ENCODE data around the gene RAD51B. TPM values are rescaled to one million over a fixed set of nuclear protein-coding genes. Genes with fewer than 3 reads are reported as not detected.

Gene RAD51B
- total RNA-seq, 1 experiment from 2014 or later: 20.0 TPM

DNA sequence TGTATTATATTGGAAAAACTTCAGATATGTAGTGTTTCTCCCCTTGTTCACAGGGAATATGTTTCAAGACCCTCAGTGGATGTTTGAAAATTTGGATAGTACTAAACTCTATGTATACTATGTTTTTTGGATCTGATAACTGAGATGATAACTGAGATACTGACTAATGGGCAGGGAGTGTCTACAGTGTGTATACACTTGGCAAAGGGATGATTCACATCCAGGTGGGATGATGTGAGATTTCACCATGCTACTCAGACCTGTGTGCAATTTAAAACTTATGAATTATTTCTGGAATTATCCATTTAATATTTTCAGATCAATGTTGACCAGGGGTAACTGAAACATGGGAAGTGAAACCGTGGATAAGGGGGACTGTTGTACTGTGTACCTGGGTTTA lies 13.8 kb downstream of the RAD51B start:
- Histone ChIP-seq H3K4me2 (ENCODE audit: low read length) (no peak overlapping the region), H3K27me3 (ENCODE audit: insufficient read depth, low read length) (no peaks in the 10 kb centered on the region), H3K4me3 (replicated peaks in 1 of 2; ENCODE audit: low read depth in 1 of 2, low read length in 2 of 2) (no peak overlapping the region), H3K9ac (ENCODE audit: low read length) (no peak overlapping the region), H3K36me3 (ENCODE audit: control insufficient read depth in 1 of 2, insufficient read depth in 2 of 2, low read length in 2 of 2) (0 out of 4 replicates have a peak, but pooled peaks cover 0 to 3% of the 10 kb centered on the region in 2 experiments), H3K9me3 (ENCODE audit: control insufficient read depth in 1 of 2, insufficient read depth in 1 of 2, low read depth in 1 of 2, low read length in 2 of 2) (no peaks in the 10 kb centered on the region), H3K27ac (ENCODE audit: low read depth, low read length) (no peak overlapping the region), H2AFZ (ENCODE audit: low read depth, low read length, poor library complexity, severe bottlenecking) (no peak overlapping the region), H3K9me2 (ENCODE audit: insufficient read depth) (no peaks in the 10 kb centered on the region), H3K79me2 (ENCODE audit: insufficient read depth, low read length) (no peaks in the 10 kb centered on the region), H3K4me1 (ENCODE audit: control insufficient read depth in 1 of 2, insufficient read depth in 2 of 2, low read length in 2 of 2) (no peaks in the 10 kb centered on the region), H4K20me1 (ENCODE audit: insufficient read depth) (no peaks in the 10 kb centered on the region)
- ATAC-seq (no peak), DNase-seq (ENCODE audit: low read depth, low spot score) (no peak)
- intact Hi-C loops (cut with micrococcal nuclease): loop anchor here (10.0 kb wide), 1 partner anchor 1011 kb away; no protein-coding TSS in a partner anchor
- BruUV-seq (replicated peaks): no TSS peak
- TF ChIP-seq, protein P1, sequence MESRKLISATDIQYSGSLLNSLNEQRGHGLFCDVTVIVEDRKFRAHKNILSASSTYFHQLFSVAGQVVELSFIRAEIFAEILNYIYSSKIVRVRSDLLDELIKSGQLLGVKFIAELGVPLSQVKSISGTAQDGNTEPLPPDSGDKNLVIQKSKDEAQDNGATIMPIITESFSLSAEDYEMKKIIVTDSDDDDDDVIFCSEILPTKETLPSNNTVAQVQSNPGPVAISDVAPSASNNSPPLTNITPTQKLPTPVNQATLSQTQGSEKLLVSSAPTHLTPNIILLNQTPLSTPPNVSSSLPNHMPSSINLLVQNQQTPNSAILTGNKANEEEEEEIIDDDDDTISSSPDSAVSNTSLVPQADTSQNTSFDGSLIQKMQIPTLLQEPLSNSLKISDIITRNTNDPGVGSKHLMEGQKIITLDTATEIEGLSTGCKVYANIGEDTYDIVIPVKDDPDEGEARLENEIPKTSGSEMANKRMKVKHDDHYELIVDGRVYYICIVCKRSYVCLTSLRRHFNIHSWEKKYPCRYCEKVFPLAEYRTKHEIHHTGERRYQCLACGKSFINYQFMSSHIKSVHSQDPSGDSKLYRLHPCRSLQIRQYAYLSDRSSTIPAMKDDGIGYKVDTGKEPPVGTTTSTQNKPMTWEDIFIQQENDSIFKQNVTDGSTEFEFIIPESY (IDR thresholded peaks at IDR 0.05; ENCODE audit: extremely low read depth, insufficient replicate concordance, low read length): no peak
- TF ChIP-seq CEBPB (IDR thresholded peaks at IDR 0.05; ENCODE audit: low read depth) (no peak), SIN3A (IDR thresholded peaks at IDR 0.05; ENCODE audit: low read depth) (no peak), TCF7L2 (IDR thresholded peaks at IDR 0.05; ENCODE audit: borderline replicate concordance, extremely low read depth, insufficient read depth, insufficient read length) (no peak), ZNF274 (IDR thresholded peaks at IDR 0.05; ENCODE audit: low read depth, low read length) (no peak), JUND (IDR thresholded peaks at IDR 0.05) (no peak), MAX (IDR thresholded peaks at IDR 0.05) (no peak)
- CTCF ChIA-PET: no interaction called here
- POLR2A ChIA-PET: no interaction called here
- RAD21 ChIA-PET (ENCODE audit: low non-redundant PET in 1 of 2, low total read pairs in 2 of 2, uncharacterized antibody in 2 of 2, unreplicated experiment in 2 of 2): no interaction called here

- ChIA-PET RAD21 (ENCODE audit: low non-redundant PET in 1 of 2, low total read pairs in 2 of 2, uncharacterized antibody in 2 of 2, unreplicated experiment in 2 of 2) (interaction anchor here in 1 of 2 experiments (0.6 kb wide), 1 partner anchor 26 kb away, joined by 3 read pairs; no protein-coding TSS in a partner anchor), CTCF (interaction anchor here (1.7 kb wide), 1 partner anchor 1008 kb away, joined by 6 read pairs; no protein-coding TSS in a partner anchor), POLR2A (no interaction called here)
- no peak overlapping the region for H3K4me3 ChIP-seq (replicated peaks in 1 of 2; ENCODE audit: low read depth in 1 of 2, low read length in 2 of 2)
- no TSS peak for BruUV-seq (replicated peaks)
- no peak for DNase-seq (ENCODE audit: low read depth, low spot score)
- no peaks in the 10 kb centered on the region for H4K20me1 ChIP-seq (ENCODE audit: insufficient read depth)
- H2AFZ ChIP-seq (ENCODE audit: low read depth, low read length, poor library complexity, severe bottlenecking): no peak overlapping the region
- H3K9ac ChIP-seq (ENCODE audit: low read length): no peak overlapping the region
- H3K4me2 ChIP-seq (ENCODE audit: low read length): no peak overlapping the region
- no peaks in the 10 kb centered on the region for H3K27me3 ChIP-seq (ENCODE audit: insufficient read depth, low read length)
- H3K79me2 ChIP-seq (ENCODE audit: insufficient read depth, low read length): no peaks in the 10 kb centered on the region
- no peak overlapping the region for H3K27ac ChIP-seq (ENCODE audit: low read depth, low read length)
- no peaks in the 10 kb centered on the region for H3K9me2 ChIP-seq (ENCODE audit: insufficient read depth)
- no peaks in the 10 kb centered on the region for H3K4me1 ChIP-seq (ENCODE audit: control insufficient read depth in 1 of 2, insufficient read depth in 2 of 2, low read length in 2 of 2)
- 0 out of 4 replicates have a peak, but pooled peaks cover 0 to 3% of the 10 kb centered on the region in 2 experiments for H3K36me3 ChIP-seq (ENCODE audit: control insufficient read depth in 1 of 2, insufficient read depth in 2 of 2, low read length in 2 of 2)
- intact Hi-C loops (cut with micrococcal nuclease): loop anchor here (5.0 to 10.0 kb wide), 2 partner anchors 982 to 1009 kb away; no protein-coding TSS in a partner anchor
- no peak for ATAC-seq
- H3K9me3 ChIP-seq (ENCODE audit: control insufficient read depth in 1 of 2, insufficient read depth in 1 of 2, low read depth in 1 of 2, low read length in 2 of 2): no peaks in the 10 kb centered on the region
- TF ChIP-seq JUND (IDR thresholded peaks at IDR 0.05) (no peak), TCF7L2 (IDR thresholded peaks at IDR 0.05; ENCODE audit: borderline replicate concordance, extremely low read depth, insufficient read depth, insufficient read length) (no peak), MAX (IDR thresholded peaks at IDR 0.05) (no peak), RAD21 (IDR thresholded peaks at IDR 0.05; ENCODE audit: low read depth) (no peak), SP1 (IDR thresholded peaks at IDR 0.05; ENCODE audit: low read depth) (no peak), ZFX (IDR thresholded peaks at IDR 0.05) (no peak), CTCF (IDR thresholded peaks at IDR 0.05 in 2 of 3, conservative IDR thresholded peaks at IDR 0.05 in 1 of 3; ENCODE audit: borderline replicate concordance in 1 of 3, insufficient read depth in 1 of 3, low read depth in 2 of 3, low read length in 2 of 3) (no peak), POLR2A (IDR thresholded peaks at IDR 0.05; ENCODE audit: borderline replicate concordance, extremely low read depth, insufficient read depth, insufficient read length) (no peak), SRF (IDR thresholded peaks at IDR 0.05; ENCODE audit: low read depth) (no peak), FOSL1 (IDR thresholded peaks at IDR 0.05; ENCODE audit: low read depth) (no peak), ELF1 (IDR thresholded peaks at IDR 0.05; ENCODE audit: borderline replicate concordance, low read depth) (no peak)
Observed at GRCh38 chr14:67835596-67835995, 16.0 kb downstream of the RAD51B start.

All from HCT116 (cell line).